ENCODE data around the gene CLPTM1L.

GRCh38 chr5:1380910-1381309 lies 36.0 kb upstream of the CLPTM1L start:
- TF ChIP-seq CTCF (IDR thresholded peaks at IDR 0.05; ENCODE audit: insufficient read depth, low read depth, low read length): no peak
- no peak for TF ChIP-seq EZH2 (IDR thresholded peaks at IDR 0.05; ENCODE audit: insufficient read depth, low read length)

All from astrocyte (in vitro differentiated cells and primary cell).